Psoas muscle (tissue), 8 donors: ENCODE data around the gene RPL11. TPM values are rescaled to one million over a fixed set of nuclear protein-coding genes. Genes with fewer than 3 reads are reported as not detected.
A peak's percentile ranks its signal among the peaks of the same experiment; 100 is the strongest.

Experiments
- ATAC-seq, 4 donors: fragments of 200-7000 bp; cut with Tn5 transposase; one replicate each; pipeline ENCODE4 v1.9.1; 2020; ENCODE audit warnings: moderate library complexity in 3 of 4, mild to moderate bottlenecking in 2 of 4
- DNase-seq, 2 donors: peaks; one replicate each; pipeline ENCODE4 v3.0.0-alpha.2; 2020
- H3K27ac ChIP-seq: fragments of 200-600 bp; one replicate; pipeline ENCODE4 v1.8.0; 2022
- H3K27me3 ChIP-seq, 3 donors: fragments of 200-600 bp in 1 of 3; one replicate each; pipeline versions ENCODE4 v1.6.1 to v1.8.0; 2013 to 2022; ENCODE audit warnings: low read length in 2 of 3, mild to moderate bottlenecking in 2 of 3, moderate library complexity in 1 of 3; ENCODE audit not compliant: insufficient read depth in 3 of 3
- H3K36me3 ChIP-seq, 2 donors: fragments of 200-600 bp in 1 of 2; one replicate each; pipeline versions ENCODE4 v1.6.1 to v1.8.0; 2013 to 2022; ENCODE audit warnings: low read depth in 1 of 2, mild to moderate bottlenecking in 1 of 2, moderate library complexity in 1 of 2; ENCODE audit not compliant: insufficient read depth in 1 of 2
- H3K4me1 ChIP-seq: fragments of 200-600 bp; one replicate; pipeline ENCODE4 v1.8.0; 2022
- H3K4me3 ChIP-seq: fragments of 200-600 bp; one replicate; pipeline ENCODE4 v1.8.0; 2022; ENCODE audit warnings: mild to moderate bottlenecking
- H3K9me3 ChIP-seq: fragments of 200-600 bp; one replicate; pipeline ENCODE4 v1.8.0; 2022
- CTCF ChIP-seq: fragments of 200-600 bp; IDR thresholded peaks from one replicate; pipeline ENCODE4 v1.8.0; 2022; ENCODE audit warnings: antibody characterized with exemption
- WGBS, 3 donors: extraction: QIAGEN DNeasy Blood & Tissue Kit; methylation state at CpG; one replicate each; pipeline versions ENCODE4 v1.1.6 to v1.1.7; 2013; 5-methylcytosine and 5-hydroxymethylcytosine counted together
- intact Hi-C, 2 donors: fragments of 100-400 bp; cut with DNase I; formaldehyde crosslinking; loops; one replicate each; pipeline versions ENCODE4 v1.11.0 to v1.14.2; 2022
- polyA plus RNA-seq, 3 donors: library from polyadenylated mRNA; stranded (reverse); fragments of 200-250 nt; gene quantifications; one replicate each; pipeline ENCODE4 v1.2.3, GENCODE V29; 2013
- total RNA-seq, 4 donors: library from RNA; stranded (reverse); fragmentation: NEBNext Ultra II Directional in 2 of 4; extraction: Animal tissue kit (Norgen Biotek cat#: 25700) in 2 of 4; gene quantifications; one replicate each; pipeline versions ENCODE4 v1.2.1 to v1.2.4, GENCODE V29; 2021 to 2023
- donor health status: healthy with polysubstance abuse.
- donor health status: DM: no; HTN: no; CAD: no; lungs with moderate emphysema.
- donor health status: Bipolar disorder and iron deficiency.
- donor health status: healthy.
- donor health status: DM: yes; HTN: yes; CAD: no.
- donor health status: DM: no; HTN: no; CAD: no.
- donor health status: DM: no; HTN: no; CAD: no.
- donor health status: DM: yes; HTN: yes; CAD: no.

The RPL11 gene
- total and polyA plus RNA-seq, 7 donors: 486 to 1,926 (median 688) TPM

GRCh38 chr1:23651069-23651808 lies 40.4 kb upstream of the RPL11 start:
- peak; percentile 67 to 81 for DNase-seq
- no peak for TF ChIP-seq CTCF
- H3K27ac ChIP-seq: peak overlapping the region; percentile 46

GRCh38 chr1:23657659-23658275 lies 33.8 kb upstream of the RPL11 start:
- peak; percentile 57 to 71 for DNase-seq
- Histone ChIP-seq H3K36me3 (no peaks in the 10 kb centered on the region), H3K4me3 (no peak overlapping the region), H3K9me3 (no peaks in the 10 kb centered on the region), H3K27ac (no peak overlapping the region), H3K4me1 (no peaks in the 10 kb centered on the region), H3K27me3 (no peaks in the 10 kb centered on the region)
- WGBS, 3 donors: 48 to 55% (median 54%) methylated on average over 7 of the region's 7 CpGs
- TF ChIP-seq CTCF: peak; percentile 55
- peak in 3 of 4 donors; percentile 58 to 67 (median 65) for ATAC-seq
- intact Hi-C loops: no loop called here

More at GRCh38 chr1:23651069-23651808, 40.4 kb upstream of the RPL11 start:
- WGBS, 3 donors: 39 to 51% (median 40%) methylated on average over 7 of the region's 7 CpGs
- Histone ChIP-seq H3K9me3 (no peaks in the 10 kb centered on the region), H3K36me3 (no peaks in the 10 kb centered on the region), H3K27me3 (no peaks in the 10 kb centered on the region), H3K4me1 (peaks cover 7% of the 10 kb centered on the region), H3K4me3 (no peak overlapping the region)
- intact Hi-C loops: no loop called here
- peak; percentile 58 to 92 (median 85) for ATAC-seq

GRCh38 chr1:23660671-23661070 lies 30.9 kb upstream of the RPL11 start:
- intact Hi-C loops: no loop called here
- 63 to 66% (median 65%) methylated on average over 9 of the region's 9 CpGs for WGBS, 3 donors
- Histone ChIP-seq H3K9me3 (no peaks in the 10 kb centered on the region), H3K4me1 (no peaks in the 10 kb centered on the region), H3K27ac (no peak overlapping the region), H3K27me3 (no peaks in the 10 kb centered on the region), H3K36me3 (no peaks in the 10 kb centered on the region), H3K4me3 (no peak overlapping the region)
- TF ChIP-seq CTCF: no peak
- ATAC-seq: no peak
- no peak for DNase-seq

- no peak for TF ChIP-seq CTCF
- 73 to 90% (median 75%) methylated on average over 4 of the region's 4 CpGs for WGBS, 3 donors
- H3K4me3 ChIP-seq: no peak overlapping the region
- no peak for ATAC-seq
- H3K9me3 ChIP-seq: no peaks in the 10 kb centered on the region
- H3K27ac ChIP-seq: no peak overlapping the region
- no peak for DNase-seq
- intact Hi-C loops: no loop called here
- no peaks in the 10 kb centered on the region for H3K36me3 ChIP-seq
- H3K27me3 ChIP-seq: no peaks in the 10 kb centered on the region
- no peaks in the 10 kb centered on the region for H3K4me1 ChIP-seq
These were observed 29.7 kb upstream of the RPL11 start for GRCh38 chr1:23661887-23662286.
